GM10847 (cell line): Measurements from ENCODE around the gene RDM1.
A peak's percentile ranks its signal among the peaks of the same experiment; 100 is the strongest.

Source experiments
- POLR2A ChIP-seq: IDR thresholded peaks from 2 replicates; pipeline ENCODE4 v1.6.1; 2011; ENCODE audit not compliant: insufficient read length; ENCODE audit errors: extremely low read depth

Gene RDM1

GRCh38 chr17:35892091-35893035 lies 38.2 kb downstream of the RDM1 start:
- no peak for TF ChIP-seq POLR2A

GRCh38 chr17:35891269-35891668 lies 39.3 kb downstream of the RDM1 start:
- no peak for TF ChIP-seq POLR2A

GRCh38 chr17:35890774-35891155 lies 39.8 kb downstream of the RDM1 start:
- no peak for TF ChIP-seq POLR2A

- no peak for TF ChIP-seq POLR2A
Observed at GRCh38 chr17:35889818-35890773, 40.5 kb downstream of the RDM1 start.

- no peak for TF ChIP-seq POLR2A
Observed at GRCh38 chr17:35889241-35889640, 41.3 kb downstream of the RDM1 start.

GRCh38 chr17:35879773-35880654 lies 50.6 kb downstream of the RDM1 start, which contains the start of gene CCL5:
TSS of gene CCL5 (minus strand) at chr17:35880360.
- peak; percentile 88 for TF ChIP-seq POLR2A

- TF ChIP-seq POLR2A, result no peak
Observed at GRCh38 chr17:35878361-35878760, 52.2 kb downstream of the RDM1 start.

- TF ChIP-seq POLR2A, result no peak
Observed at GRCh38 chr17:35877345-35878029, 53.1 kb downstream of the RDM1 start.

GRCh38 chr17:35876534-35876933 lies 54.0 kb downstream of the RDM1 start:
- no peak for TF ChIP-seq POLR2A

GRCh38 chr17:35875800-35876139 lies 54.8 kb downstream of the RDM1 start:
- TF ChIP-seq POLR2A, result no peak

- TF ChIP-seq POLR2A, result no peak
Observed at GRCh38 chr17:35875072-35875799, 55.3 kb downstream of the RDM1 start.

- TF ChIP-seq POLR2A, result no peak
Observed at GRCh38 chr17:35872196-35872980, 58.2 kb downstream of the RDM1 start.

- TF ChIP-seq POLR2A, result no peak
Observed at GRCh38 chr17:35870906-35871819, 59.4 kb downstream of the RDM1 start.
